Common myeloid progenitor, CD34-positive (primary cell): ENCODE results near the gene OR6K6.

Source experiments
- CTCF ChIA-PET: fragments of 350-600 bp; sonication (Branson Sonifier 250); formaldehyde crosslinking; loops from one replicate; lab custom pipeline; 2021; ENCODE audit warnings: antibody characterized with exemption; lab: Charles Lee
- POLR2A ChIA-PET: fragments of 350-600 bp; sonication (Branson Sonifier 250); formaldehyde crosslinking; loops from one replicate; lab custom pipeline; 2021; ENCODE audit warnings: antibody characterized with exemption; lab: Charles Lee
- DNase-seq, 3 donors: peaks; one replicate each; pipeline versions ENCODE4 v3.0.0 to v3.0.0-alpha.2; 2013
- H3K27ac ChIP-seq, 2 experiments: 1 replicate in 1 of 2; 2 replicates in 1 of 2; pipeline ENCODE4 v1.7.0; 2013; ENCODE audit warnings: inconsistent platforms in 2 of 2, low read length in 2 of 2, mild to moderate bottlenecking in 2 of 2, low read depth in 1 of 2, moderate library complexity in 1 of 2; ENCODE audit not compliant: severe bottlenecking in 2 of 2, insufficient read depth in 1 of 2, poor library complexity in 1 of 2
- H3K27me3 ChIP-seq, 5 experiments: replicated peaks in 2 of 5; 1 replicate in 3 of 5; 2 replicates in 2 of 5; pipeline versions ENCODE4 v1.6.1 to v1.7.0; 2013; ENCODE audit warnings: low read length in 4 of 5, mild to moderate bottlenecking in 2 of 5, moderate library complexity in 2 of 5, inconsistent platforms in 1 of 5; ENCODE audit not compliant: insufficient read depth in 5 of 5, control insufficient read depth in 4 of 5
- H3K36me3 ChIP-seq, 4 experiments: 1 replicate in 2 of 4; 2 replicates in 2 of 4; pipeline versions ENCODE4 v1.6.1 to v1.7.0; 2013; ENCODE audit warnings: low read length in 3 of 4, control low read depth in 1 of 4, mild to moderate bottlenecking in 1 of 4; ENCODE audit not compliant: control insufficient read depth in 4 of 4, insufficient read depth in 4 of 4
- H3K4me1 ChIP-seq, 4 experiments: 1 replicate in 3 of 4; 2 replicates in 1 of 4; pipeline versions ENCODE4 v1.6.1 to v1.7.1; 2013; ENCODE audit warnings: low read length in 3 of 4, mild to moderate bottlenecking in 3 of 4, control low read depth in 1 of 4, inconsistent platforms in 1 of 4, moderate library complexity in 1 of 4; ENCODE audit not compliant: control insufficient read depth in 4 of 4, insufficient read depth in 4 of 4; ENCODE audit errors: control extremely low read depth in 1 of 4
- H3K4me3 ChIP-seq, 7 experiments: 1 replicate in 4 of 7; 2 replicates in 3 of 7; pipeline versions ENCODE4 v1.5.1 to v1.7.0; 2013; ENCODE audit warnings: mild to moderate bottlenecking in 7 of 7, low read length in 6 of 7, moderate library complexity in 6 of 7, inconsistent platforms in 2 of 7, low read depth in 2 of 7, control low read depth in 1 of 7; ENCODE audit not compliant: insufficient read depth in 4 of 7, control insufficient read depth in 1 of 7; ENCODE audit errors: extremely low read depth in 1 of 7
- H3K9me3 ChIP-seq, 5 experiments: 1 replicate in 4 of 5; 2 replicates in 1 of 5; pipeline versions ENCODE4 v1.6.1 to v1.7.1; 2013; ENCODE audit warnings: low read length in 4 of 5, mild to moderate bottlenecking in 2 of 5, inconsistent platforms in 1 of 5, low read depth in 1 of 5, moderate library complexity in 1 of 5; ENCODE audit not compliant: control insufficient read depth in 4 of 5, insufficient read depth in 2 of 5; ENCODE audit errors: control extremely low read depth in 1 of 5
- WGBS: methylation state at CpG from one replicate; pipeline ENCODE4 v1.1.5; 2013; ENCODE audit not compliant: insufficient coverage; 5-methylcytosine and 5-hydroxymethylcytosine counted together

The OR6K6 gene

GRCh38 chr1:158720620-158721019 lies 33.9 kb upstream of the OR6K6 start, which contains the start of gene OR6K3:
Gene OR6K3 (minus strand): TSS chr1:158720720. CDS start chr1:158718115, 2,605 bp downstream.
- no CpG with 5 or more reads among the region's 2 CpGs for WGBS
- H3K4me1 ChIP-seq: no peaks in the 10 kb centered on the region

GRCh38 chr1:158724442-158724841 lies 30.1 kb upstream of the OR6K6 start:
- WGBS: 98% methylated on average over 5 of the region's 5 CpGs
- H3K27ac ChIP-seq: no peak overlapping the region
- no peak for DNase-seq
- H3K9me3 ChIP-seq: no peaks in the 10 kb centered on the region
- POLR2A ChIA-PET: no interaction called here
- CTCF ChIA-PET: interaction anchor here (0.7 kb wide), 1 partner anchor 14 kb away, joined by 3 read pairs; no protein-coding TSS in a partner anchor
- H3K4me1 ChIP-seq: no peaks in the 10 kb centered on the region
- no peak overlapping the region for H3K4me3 ChIP-seq
- H3K27me3 ChIP-seq: no peaks in the 10 kb centered on the region
- H3K36me3 ChIP-seq: no peaks in the 10 kb centered on the region

More at GRCh38 chr1:158720620-158721019, 33.9 kb upstream of the OR6K6 start, which contains the start of gene OR6K3:
- H3K27ac ChIP-seq: no peak within 1 kb of the TSS
- POLR2A ChIA-PET: no interaction called here
- H3K4me3 ChIP-seq: no peak within 1 kb of the TSS
- DNase-seq: no peak
- CTCF ChIA-PET: interaction anchor here (0.6 kb wide), 1 partner anchor 93 kb away, joined by 3 read pairs; no protein-coding TSS in a partner anchor
- no peaks in the 10 kb centered on the region for H3K9me3 ChIP-seq
- H3K36me3 ChIP-seq: no peaks in the 10 kb centered on the region
- H3K27me3 ChIP-seq: no peaks in the 10 kb centered on the region

DNA sequence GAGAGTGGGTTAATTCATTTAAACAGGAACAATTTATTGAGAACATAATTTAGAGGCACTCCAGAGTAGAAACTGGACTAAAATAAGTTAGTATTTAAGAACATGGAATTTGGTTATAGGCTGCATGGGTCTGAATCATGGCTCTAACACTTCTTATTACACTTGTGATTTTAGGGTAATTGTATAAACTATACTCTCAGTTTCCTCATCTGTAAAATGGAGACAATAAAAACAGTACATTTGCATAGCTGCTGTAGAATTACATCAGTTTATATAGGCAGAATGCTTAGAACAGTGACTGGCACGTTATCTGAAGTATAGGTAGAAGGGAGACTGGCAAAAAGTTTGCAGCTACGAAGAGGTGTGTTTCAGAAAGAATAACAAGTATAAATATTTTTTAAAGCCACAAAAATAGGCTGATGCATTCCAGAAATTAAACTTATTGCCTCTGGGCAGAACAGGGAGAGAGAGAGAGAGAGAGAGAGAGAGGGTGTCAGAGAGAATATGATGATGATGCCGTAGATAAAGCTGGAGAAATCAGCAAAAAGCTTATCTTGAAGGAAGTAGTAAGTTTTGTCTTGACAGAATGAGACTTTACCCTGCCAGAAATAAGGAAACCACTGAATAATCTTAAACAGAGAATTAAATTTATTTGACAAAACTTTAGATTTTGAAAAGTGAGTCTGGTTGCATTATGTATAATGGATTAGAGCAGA lies 25.9 kb upstream of the OR6K6 start:
- DNase-seq: peak in 2 of 3 donors; percentile 3 to 27
- ChIA-PET POLR2A (no interaction called here), CTCF (no interaction called here)
- WGBS: no CpG with 5 or more reads among the region's 3 CpGs
- H3K27ac ChIP-seq: no peak overlapping the region
- H3K4me1 ChIP-seq: no peaks in the 10 kb centered on the region
- H3K36me3 ChIP-seq: no peaks in the 10 kb centered on the region
- H3K27me3 ChIP-seq: no peaks in the 10 kb centered on the region
- H3K4me3 ChIP-seq: no peak overlapping the region
- H3K9me3 ChIP-seq: no peaks in the 10 kb centered on the region

DNA sequence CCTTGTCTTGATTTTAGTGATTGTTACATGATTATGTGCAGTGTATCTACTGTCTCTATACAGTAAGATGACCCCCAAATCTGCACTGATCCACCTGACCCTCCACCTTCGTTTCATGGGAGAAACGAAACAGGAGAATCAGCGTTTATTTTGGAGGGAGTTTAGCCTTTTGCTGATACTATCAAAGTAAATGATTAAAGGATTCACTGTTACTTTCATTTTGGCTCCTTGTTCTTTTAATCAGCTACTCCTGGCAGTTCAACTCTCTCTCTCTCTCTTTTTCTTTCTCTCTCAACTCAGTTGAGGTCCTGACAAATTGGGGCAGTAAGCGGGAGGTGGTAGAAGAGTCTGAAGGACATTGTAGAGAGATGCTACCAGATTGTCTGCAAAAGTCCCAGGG lies 24.1 kb upstream of the OR6K6 start:
- no peak overlapping the region for H3K27ac ChIP-seq
- no peaks in the 10 kb centered on the region for H3K36me3 ChIP-seq
- no peak overlapping the region for H3K4me3 ChIP-seq
- WGBS: 100% methylated on average over 1 of the region's 4 CpGs
- H3K4me1 ChIP-seq: no peaks in the 10 kb centered on the region
- POLR2A ChIA-PET: no interaction called here
- no peaks in the 10 kb centered on the region for H3K27me3 ChIP-seq
- H3K9me3 ChIP-seq: no peaks in the 10 kb centered on the region
- no peak for DNase-seq
- CTCF ChIA-PET: interaction anchor here (0.5 kb wide), 1 partner anchor 457 kb away, joined by 3 read pairs; no protein-coding TSS in a partner anchor

DNA sequence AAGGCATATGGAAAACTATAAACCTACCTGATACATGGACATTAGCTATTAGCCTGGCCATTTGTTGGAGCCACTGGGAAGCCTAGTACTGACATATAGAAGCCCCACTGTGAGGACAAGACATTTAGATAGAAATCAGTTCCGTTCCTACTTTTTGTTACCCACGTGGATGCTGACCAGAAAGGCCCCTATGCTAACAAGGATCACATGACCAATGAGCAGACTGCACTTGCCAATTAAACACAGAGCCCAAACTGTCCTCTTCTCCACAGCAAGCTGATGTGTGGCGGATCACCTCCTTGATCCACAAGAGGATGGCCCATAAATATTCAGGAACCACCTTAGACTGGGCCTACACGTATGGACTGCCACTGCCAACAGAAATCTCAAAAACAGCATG lies 22.8 kb upstream of the OR6K6 start:
- Histone ChIP-seq H3K9me3 (no peaks in the 10 kb centered on the region), H3K4me1 (no peaks in the 10 kb centered on the region), H3K4me3 (no peak overlapping the region), H3K27me3 (no peaks in the 10 kb centered on the region), H3K27ac (no peak overlapping the region), H3K36me3 (no peaks in the 10 kb centered on the region)
- POLR2A ChIA-PET: no interaction called here
- no peak for DNase-seq
- CTCF ChIA-PET: no interaction called here
- 98% methylated on average over 4 of the region's 4 CpGs for WGBS

DNA sequence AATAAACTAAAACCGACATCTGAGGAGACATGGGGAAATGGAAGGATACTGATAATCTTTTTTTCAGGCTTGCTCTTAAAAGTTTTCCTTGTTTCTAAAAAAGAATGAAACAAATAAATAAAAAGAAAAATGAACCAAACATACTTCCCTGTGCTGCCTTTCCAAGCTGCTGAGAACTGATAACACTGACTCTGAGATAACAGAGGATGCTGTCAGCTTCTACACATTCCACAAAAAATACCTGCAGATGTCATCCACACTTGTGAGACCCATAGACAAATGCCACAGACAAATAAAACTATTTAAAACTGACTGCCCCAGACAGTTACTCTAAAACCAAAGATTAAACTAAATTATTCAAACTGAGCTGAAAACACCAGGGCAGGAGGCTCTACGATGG lies 22.0 kb upstream of the OR6K6 start:
- WGBS: 100% methylated on average over 1 of the region's 2 CpGs
- no peaks in the 10 kb centered on the region for H3K27me3 ChIP-seq
- no peak for DNase-seq
- POLR2A ChIA-PET: no interaction called here
- H3K4me1 ChIP-seq: no peaks in the 10 kb centered on the region
- H3K27ac ChIP-seq: no peak overlapping the region
- no peak overlapping the region for H3K4me3 ChIP-seq
- H3K9me3 ChIP-seq: no peaks in the 10 kb centered on the region
- CTCF ChIA-PET: interaction anchor here (1.2 kb wide), 1 partner anchor 52 kb away, joined by 3 read pairs; no protein-coding TSS in a partner anchor
- no peaks in the 10 kb centered on the region for H3K36me3 ChIP-seq

DNA sequence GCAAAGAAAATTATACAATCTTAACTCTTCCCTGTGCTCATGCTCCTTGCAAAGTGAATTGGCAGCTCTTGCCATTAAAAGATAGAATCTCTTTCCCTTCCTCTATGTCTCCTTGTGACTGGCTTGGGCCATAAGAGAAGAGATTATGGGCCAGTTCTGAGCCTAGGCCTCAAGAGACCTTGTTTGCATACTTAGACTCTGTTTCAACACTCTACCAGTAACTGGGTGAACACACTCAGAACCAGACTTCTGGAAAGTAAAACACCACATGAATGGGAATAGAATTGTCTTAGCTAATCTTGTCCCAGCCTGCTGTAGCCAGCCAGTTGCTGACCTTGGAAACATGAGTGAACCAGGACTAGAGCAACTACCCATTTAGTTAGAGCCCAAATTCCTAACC lies 18.7 kb upstream of the OR6K6 start:
- H3K4me1 ChIP-seq: no peaks in the 10 kb centered on the region
- H3K36me3 ChIP-seq: no peaks in the 10 kb centered on the region
- H3K27ac ChIP-seq: no peak overlapping the region
- no peak for DNase-seq
- H3K27me3 ChIP-seq: no peaks in the 10 kb centered on the region
- H3K4me3 ChIP-seq: no peak overlapping the region
- H3K9me3 ChIP-seq: no peaks in the 10 kb centered on the region
- ChIA-PET CTCF (no interaction called here), POLR2A (no interaction called here)
